DMS153 (cell line): ENCODE measurements around the gene LMTK3.
"Not testable (repeated sequence)": the region's sequence is repeated elsewhere in the genome, so short reads cannot be mapped to it uniquely, and the experiment has no call there.

ENCODE experiments used
- DNase-seq: peaks from one replicate; lab custom pipeline; 2025; lab: John Stamatoyannopoulos, UW

The LMTK3 gene

DNA sequence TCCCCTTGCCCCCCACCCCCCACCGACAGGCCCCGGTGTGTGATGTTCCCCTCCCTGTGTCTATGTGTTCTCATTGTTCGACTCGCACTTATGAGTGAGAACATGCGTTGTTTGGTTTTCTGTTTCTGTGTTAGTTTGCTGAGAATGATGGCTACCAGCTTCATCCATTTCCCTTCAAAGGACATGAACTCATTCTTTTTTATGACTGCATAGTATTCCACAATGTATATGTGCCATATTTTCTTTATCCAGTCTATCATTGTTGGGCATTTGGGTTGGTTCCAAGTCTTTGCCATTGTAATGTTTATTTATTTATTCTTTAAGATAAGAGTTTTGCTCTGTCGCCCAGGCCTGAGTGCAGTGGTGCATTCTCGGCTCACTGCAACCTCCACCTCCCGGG, 26.4 kb upstream of the LMTK3 start:
- DNase-seq, result not testable (repeated sequence)

DNA sequence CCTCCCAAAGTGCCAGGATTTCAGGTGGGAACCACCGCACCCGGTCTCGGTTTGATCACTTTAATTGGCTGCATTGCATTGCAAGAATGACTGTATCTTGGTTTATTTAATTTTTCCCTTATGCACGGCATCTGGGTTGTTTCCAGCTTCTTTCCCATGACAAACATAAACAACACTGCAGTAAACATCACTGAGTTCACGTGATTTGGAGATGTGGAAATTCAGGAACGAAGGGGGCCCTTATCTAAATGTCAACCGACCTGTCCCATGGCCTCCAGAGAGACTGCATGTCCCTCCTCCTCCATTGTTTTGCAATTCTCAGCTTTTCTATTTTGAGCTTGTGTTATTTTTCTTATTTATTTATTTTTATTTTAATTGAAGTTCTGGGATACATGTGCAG, 25.9 kb upstream of the LMTK3 start:
- no peak for DNase-seq

- DNase-seq, result no peak
These were observed 22.1 kb upstream of the LMTK3 start for GRCh38 chr19:48533770-48534169.

DNA sequence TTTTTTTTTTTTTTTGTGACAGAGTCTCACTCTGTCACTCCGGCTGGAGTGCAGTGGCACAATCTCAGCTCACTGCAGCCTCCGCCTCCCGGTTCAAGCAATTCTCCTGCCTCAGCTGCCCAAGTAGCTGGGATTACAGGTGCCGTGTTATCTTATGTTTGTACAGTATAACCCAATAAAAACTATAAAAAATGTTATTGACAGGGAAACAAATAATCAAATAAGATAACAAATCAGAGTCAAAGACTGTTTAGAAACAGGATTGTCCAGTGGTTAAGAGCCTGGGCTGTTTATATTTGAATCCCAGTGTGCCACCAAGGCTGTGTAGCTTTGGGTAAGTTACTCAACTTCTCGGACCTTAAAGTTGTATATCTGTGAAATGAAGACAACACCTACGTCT, 19.1 kb upstream of the LMTK3 start:
- DNase-seq, result no peak

DNA sequence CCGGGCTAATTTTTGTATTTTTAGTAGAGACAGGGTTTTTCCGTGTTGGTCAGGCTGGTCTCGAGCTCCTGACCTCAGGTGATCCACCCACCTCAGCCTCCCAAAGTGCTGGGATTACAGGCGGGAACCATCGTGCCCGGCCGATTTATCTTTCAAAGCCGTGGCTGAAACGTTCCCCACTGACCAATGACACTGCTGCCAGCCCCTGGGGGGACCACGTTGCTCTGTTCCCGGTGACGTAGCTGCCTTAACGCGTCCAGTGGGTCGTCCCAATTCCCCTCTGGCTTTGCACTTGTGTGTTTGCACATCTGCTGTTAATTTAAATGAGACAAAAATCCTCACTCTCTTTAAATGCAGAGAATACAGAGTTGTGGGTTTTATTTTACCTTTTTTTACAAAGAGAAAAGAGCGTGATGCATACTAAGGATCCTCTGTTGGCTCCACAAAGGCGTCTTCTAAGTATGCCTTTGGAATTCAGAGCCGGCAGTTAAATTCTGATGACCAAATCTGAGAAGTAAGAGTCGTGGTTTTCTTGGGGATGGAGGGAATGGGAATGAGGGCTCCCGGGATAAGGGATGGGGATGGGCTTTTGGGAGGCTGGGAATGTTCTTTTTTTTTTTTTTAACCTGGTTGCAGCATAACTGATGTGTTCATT, 18.6 kb upstream of the LMTK3 start:
- DNase-seq, result no peak

DNA sequence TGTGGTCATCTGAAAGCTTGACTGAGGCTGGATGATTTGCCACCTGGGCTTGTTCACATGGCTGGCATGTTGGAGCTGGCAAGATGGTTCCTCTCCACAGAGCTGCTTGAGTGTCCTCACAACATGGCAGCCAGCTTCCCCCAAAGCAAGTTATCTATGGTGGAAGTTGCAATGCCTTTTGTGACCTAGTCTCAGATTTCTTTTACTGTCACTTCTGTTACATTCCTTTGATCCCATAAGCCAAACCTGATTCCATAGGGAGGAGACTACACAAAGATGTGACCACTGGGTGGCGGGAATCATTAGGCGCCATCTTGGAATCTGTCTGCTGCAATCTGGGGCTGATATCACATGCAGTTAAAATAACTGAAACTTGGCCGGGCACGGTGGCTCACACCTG, 17.5 kb upstream of the LMTK3 start:
- DNase-seq, result no peak

DNA sequence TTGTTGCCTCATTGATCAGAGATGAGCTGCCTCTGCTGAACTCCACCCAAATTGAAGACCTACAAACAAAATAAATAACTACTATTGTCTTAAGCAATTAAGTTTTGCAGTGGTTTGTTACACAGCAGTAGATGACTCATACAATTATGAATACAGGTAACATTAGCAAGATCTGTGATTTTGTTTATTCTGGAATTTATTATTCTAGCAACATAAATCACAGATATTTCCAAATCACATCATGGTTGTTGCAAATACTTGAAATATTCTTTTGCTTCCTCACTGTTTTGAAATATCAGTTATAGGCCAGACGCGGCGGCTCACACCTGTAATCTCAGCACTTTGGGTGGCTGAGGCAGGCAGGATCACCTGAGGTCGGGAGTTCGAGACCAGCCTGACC, 13.1 kb upstream of the LMTK3 start:
- DNase-seq, result no peak

DNA sequence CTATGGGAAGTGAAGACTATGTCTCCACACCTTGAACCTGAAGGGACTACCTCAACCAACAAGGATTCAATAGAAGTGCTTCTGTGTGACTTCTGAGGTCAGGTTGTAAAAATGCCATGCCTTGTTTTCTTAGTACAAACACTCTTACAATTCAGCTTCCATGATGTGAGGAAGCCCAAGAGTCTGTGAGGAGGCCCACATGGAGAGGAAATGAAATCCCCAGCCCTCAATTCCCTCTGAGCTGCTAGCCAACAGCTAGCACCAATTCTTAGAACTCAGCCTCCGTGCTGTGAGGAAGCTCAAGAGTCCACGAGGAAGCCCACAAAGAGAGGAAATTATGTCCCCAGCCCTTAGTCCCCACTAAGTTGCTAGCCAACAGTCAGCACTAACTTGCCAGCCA, 12.6 kb upstream of the LMTK3 start:
- DNase-seq, result no peak

DNA sequence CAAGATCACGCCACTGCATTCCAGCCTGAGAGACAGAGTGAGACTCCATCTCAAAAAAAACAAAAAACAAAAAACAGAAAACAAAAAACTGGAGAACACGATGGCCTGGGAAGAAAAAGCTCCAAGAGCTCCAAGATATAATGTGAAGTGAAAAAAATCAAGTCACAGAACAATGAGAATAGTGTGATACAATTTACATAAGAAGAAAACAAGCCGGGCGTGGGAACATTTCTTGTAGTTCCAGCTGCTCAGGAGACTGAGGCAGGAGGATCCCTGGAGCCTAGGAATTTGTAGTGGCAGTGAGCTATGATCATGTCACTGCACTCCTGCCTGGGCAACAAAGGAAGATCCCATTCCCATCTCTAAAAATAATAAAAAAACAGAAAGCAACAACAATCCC, 8.5 kb upstream of the LMTK3 start:
- no peak for DNase-seq

GRCh38 chr19:48519426-48519825, 7.8 kb upstream of the LMTK3 start:
- not testable (repeated sequence) for DNase-seq

DNA sequence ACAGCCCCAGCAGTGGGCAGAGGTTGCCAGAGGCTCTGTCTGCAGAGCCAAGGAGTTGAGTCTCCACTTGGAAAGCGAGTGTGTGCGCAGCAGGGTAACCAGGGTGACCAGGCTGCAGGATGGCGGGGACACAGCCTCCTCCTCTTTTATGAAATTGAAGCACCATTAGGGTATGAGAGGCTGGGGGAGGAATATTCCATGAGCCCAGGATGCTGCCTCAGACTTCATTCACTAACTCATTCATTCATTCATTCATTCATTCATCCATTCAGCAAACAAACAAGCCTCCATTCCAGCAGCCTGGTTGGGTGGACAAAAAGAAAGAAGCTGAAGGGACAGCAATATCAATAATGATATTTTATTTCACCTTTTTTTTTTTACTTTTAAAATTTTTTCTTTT, 6.6 kb upstream of the LMTK3 start:
- no peak for DNase-seq

DNA sequence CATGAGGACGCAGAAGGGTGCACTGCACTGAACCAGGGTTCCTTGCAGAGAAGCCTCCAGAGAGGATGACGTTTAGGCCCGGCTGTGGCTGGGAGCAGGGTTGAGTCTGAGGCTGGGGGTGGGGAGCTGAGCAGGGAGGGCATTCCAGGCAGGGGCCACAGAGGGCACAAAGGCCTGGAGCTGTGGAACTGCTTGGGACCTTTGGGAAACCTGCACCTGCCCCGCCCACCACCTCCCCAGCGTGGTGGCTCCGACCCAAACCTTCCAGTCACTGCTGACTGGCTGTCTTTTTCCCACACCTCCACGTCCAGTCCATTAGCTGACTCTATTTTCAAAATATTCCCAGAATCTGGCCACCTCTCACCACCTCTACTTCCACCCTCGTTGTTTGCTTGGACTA, 4.9 kb upstream of the LMTK3 start:
- no peak for DNase-seq

DNA sequence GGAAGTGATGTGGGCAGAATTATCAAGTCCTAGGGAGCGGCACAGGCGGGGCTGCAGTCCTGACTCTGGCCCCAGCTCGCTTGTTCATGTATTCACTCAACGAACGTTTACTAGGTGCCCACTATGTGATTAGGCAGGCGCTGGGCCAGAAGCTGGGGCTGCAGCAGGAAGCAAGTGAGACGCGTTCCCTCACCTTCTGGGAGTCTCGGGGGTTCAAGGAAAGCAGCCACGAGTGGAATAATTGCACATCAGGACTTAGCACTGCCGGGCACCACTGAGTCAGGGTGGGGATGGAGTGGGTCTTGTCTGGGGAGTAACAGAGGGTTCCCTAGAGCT, 2.5 kb upstream of the LMTK3 start:
- DNase-seq, result no peak

DNA sequence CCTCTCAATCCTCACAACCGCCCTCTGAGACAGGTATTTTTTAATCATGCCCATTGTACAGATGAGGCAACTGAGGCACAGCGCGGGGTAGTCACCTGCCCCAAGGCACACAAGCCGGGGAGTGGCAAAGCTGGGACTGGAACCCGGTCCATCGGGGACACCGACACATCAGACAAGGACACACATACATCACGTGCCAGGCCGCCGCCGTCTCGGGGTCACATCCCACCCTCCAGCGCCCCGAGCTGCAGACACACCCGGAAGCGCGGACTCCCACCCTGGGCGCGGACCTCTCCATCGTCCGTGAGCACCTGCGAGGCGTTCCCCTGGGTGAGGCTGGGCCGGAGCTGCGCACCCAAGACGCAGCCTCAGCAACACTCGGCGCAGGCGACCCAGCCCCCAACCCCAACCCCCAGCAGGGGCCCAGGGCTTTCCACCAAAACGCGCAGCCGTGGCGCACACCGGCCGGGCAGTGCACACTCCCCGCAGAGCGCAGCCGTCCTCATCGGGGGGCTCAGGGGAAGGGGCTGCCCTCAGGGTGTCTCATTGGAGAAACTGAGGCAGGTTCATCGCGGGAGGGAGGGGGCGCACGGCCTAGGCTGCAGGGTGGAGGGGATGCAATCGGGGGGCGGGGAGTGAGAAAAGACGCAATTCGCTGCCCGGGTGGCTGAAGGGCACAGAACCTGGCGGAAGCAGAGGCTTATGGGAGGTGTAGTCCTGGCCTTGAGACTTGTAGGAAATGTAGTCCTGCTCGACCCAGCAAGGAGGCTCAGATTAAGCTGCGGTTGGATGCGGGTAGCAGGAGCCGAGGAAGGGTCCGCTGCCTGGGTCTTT, 1.9 kb upstream of the LMTK3 start:
- peak; percentile 53 for DNase-seq

DNA sequence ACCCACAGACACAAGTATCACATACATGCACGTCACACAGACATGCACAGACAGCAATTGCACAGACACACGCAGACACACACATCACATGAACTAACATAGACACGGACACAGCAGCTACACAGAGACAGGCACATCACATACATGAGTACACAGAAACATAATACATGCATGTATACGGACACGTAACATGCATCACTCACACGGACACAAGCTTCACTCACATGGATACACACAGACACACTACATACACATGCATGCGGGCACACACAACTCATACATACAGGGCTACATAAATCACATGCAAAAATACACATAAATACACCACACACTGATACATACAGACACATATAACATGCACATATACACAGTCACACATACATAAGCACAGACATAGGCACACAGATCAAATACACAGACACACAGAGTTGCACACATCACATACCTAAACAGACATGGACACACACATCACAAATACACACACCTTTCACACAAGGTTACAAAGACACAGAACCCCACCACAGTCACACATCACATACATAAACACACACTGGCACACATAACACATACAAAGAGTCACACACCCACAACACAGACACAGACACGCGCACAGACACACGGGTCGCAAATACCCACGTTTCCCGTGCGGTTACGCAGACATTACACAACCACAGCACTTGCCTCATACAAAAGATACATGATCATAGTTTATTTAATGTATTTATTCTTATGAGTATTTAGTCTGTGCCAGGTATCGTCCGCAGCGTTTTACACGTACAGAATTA, 1.1 kb upstream of the LMTK3 start:
- no peak for DNase-seq

GRCh38 chr19:48511321-48511731, 309 bp downstream of the LMTK3 start:
- DNase-seq, result no peak

- DNase-seq, result no peak
These were observed 990 bp downstream of the LMTK3 start for GRCh38 chr19:48510421-48511268.

- DNase-seq, result no peak
These were observed 2.0 kb downstream of the LMTK3 start for GRCh38 chr19:48509467-48510194.

GRCh38 chr19:48508729-48509411, 2.8 kb downstream of the LMTK3 start:
- no peak for DNase-seq

DNA sequence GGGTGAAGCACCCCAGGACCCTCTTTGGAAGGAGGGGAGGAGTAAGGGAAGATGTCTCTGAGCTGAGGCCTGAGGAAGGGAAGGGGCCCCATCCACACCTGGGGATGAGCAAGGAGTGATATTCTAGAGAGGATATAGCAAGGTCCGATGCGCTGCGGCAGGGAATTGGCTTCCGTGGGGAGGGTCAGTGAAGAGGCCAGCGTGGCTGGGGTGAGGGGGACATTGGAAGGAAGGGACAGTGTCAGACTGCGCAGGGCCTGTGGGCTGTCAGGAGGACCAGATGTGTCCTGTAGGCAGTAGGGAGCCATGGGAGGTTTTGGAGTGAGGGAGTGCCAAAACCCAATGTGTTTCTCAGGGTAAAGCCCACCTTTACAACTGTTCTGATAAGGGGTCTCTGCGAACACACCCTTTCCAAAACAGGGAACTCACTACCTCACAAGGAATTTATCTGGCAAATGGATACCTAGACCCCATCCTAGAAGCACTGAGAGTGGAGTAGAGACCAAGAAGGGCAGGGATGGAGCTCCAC, 3.7 kb downstream of the LMTK3 start:
- DNase-seq, result no peak
